ENCODE results near the gene COL7A1. TPM values are rescaled to one million over a fixed set of nuclear protein-coding genes. Genes with fewer than 3 reads are reported as not detected.

COL7A1 gene
- total RNA-seq, 1 donor from 2014 or later = 3.7 TPM

DNA sequence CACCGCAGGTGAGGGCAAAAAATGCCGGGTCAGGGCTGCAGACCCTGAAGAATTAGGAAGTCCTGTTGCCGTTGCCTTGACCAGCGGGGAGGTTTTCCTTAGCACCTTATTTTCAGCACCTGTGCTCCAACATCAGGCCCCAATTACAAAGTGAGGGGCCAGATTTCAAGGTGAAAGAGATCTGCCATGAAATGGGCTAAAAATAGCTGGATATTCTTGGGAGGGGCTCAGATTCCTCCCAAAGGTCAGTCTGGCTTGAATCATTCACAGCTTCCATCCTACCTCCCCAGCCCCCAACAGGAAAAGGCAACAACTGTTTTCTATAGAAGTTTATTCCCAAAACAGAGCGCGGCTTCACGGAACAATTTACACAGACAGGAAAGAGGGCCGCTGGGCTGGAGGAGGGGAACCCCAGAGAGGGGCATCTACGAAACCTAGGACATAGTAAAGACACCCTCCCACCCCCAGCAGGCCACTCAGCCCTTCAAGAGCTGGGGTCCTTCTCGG lies 41.1 kb upstream of the COL7A1 start:
- H3K27ac ChIP-seq = peak overlapping the region; percentile 75
- DNase-seq = no peak
- H3K4me3 ChIP-seq = peak overlapping the region; percentile 98
- ATAC-seq = no peak
- H3K9me3 ChIP-seq = no peaks in the 10 kb centered on the region
- H3K4me1 ChIP-seq = peaks cover 18% of the 10 kb centered on the region
- H3K36me3 ChIP-seq = no peaks in the 10 kb centered on the region
- intact Hi-C loops (cut with DNase I) = no loop called here
- H3K27me3 ChIP-seq = no peaks in the 10 kb centered on the region
- TF ChIP-seq, protein P1, sequence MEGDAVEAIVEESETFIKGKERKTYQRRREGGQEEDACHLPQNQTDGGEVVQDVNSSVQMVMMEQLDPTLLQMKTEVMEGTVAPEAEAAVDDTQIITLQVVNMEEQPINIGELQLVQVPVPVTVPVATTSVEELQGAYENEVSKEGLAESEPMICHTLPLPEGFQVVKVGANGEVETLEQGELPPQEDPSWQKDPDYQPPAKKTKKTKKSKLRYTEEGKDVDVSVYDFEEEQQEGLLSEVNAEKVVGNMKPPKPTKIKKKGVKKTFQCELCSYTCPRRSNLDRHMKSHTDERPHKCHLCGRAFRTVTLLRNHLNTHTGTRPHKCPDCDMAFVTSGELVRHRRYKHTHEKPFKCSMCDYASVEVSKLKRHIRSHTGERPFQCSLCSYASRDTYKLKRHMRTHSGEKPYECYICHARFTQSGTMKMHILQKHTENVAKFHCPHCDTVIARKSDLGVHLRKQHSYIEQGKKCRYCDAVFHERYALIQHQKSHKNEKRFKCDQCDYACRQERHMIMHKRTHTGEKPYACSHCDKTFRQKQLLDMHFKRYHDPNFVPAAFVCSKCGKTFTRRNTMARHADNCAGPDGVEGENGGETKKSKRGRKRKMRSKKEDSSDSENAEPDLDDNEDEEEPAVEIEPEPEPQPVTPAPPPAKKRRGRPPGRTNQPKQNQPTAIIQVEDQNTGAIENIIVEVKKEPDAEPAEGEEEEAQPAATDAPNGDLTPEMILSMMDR (IDR thresholded peaks at IDR 0.05) = no peak

DNA sequence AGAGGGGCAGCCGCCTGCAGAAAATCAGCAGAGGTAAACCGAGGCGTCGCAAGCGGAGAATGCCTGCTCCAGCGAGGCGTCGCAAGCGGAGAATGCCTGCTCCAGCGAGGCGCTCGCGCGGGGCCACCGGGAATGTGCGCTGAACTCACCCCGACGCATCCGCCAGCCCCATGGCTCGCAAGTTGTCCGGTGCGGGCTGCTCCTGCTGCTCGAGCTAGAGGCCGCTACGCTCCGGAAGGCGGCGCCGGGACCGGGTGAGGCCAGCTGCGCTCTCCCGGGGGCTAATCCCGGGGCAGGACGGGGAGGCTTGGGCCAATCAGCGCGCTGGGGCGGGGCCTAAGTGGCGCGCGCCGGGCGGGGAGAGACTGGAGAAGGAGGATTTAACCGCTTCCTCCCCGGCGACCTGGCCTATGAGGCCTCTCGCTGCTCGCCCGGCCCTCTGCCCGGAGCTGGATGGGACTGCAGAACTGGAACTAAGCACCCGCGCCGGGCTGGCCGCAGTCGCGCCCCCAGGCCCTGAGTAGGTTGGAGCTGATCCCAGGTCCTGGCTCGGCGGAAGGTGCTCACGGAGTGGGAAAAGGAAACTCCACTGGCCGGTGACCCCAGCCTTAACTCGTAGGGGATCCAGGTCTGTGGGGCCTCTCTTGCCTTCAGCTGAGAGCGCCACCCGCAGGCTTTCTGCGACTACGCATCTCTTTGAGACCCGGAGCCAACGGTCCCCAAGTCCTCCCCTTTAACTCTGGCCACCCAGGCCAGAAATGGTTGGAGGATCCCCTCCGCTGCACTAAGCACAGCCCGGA lies 40.3 kb upstream of the COL7A1 start, which contains the start of gene SLC26A6:
TSS of gene SLC26A6 (minus strand) at position 240 of the 800 bp plus-strand sequence. CDS start at position 172, 68 bp downstream.
- peak; percentile 97 for ATAC-seq
- peak; percentile 99 for DNase-seq
- Histone ChIP-seq H3K4me1 (peaks cover 18% of the 10 kb centered on the region), H3K9me3 (no peaks in the 10 kb centered on the region), H3K4me3 (peak within 1 kb of the TSS; percentile 98), H3K36me3 (no peaks in the 10 kb centered on the region), H3K27me3 (no peaks in the 10 kb centered on the region), H3K27ac (peak within 1 kb of the TSS; percentile 75)
- TF ChIP-seq, protein P1 (IDR thresholded peaks at IDR 0.05) = peak; percentile 45
- intact Hi-C loops (cut with DNase I) = no loop called here

DNA sequence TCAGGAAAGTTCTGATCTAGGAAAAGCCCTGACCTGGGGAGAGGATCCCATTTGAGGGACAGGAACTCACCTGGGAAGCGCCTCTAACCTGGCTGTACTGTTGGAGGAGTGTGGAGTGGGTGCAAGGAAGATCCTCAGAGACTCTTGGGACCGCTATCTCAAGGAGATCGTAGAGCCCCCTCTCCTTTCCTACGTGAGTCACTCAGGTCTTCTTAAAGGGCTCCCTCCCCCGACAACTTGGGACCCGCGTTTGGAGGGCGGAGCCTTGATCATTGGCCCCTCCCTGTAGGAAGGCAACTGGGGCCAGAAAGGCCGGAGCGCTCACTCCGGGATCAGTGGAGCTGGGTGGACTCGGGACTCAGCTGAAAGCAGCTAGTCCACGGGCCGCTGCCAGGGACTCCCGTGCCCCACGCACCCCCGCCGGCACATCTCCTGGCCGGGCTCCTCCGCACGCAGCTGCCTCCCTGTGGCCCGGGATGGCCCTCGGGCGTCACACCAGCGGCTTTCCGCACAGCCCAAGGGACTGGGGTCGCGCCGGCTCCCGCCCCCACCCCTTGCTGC lies 39.6 kb upstream of the COL7A1 start:
- H3K9me3 ChIP-seq = no peaks in the 10 kb centered on the region
- H3K27me3 ChIP-seq = no peaks in the 10 kb centered on the region
- H3K36me3 ChIP-seq = peaks cover 4% of the 10 kb centered on the region
- peak overlapping the region; percentile 98 for H3K4me3 ChIP-seq
- H3K27ac ChIP-seq = peak overlapping the region; percentile 70
- H3K4me1 ChIP-seq = peaks cover 18% of the 10 kb centered on the region
- DNase-seq = peak; percentile 78
- peak; percentile 46 for ATAC-seq
- intact Hi-C loops (cut with DNase I) = no loop called here
- TF ChIP-seq, protein P1 (IDR thresholded peaks at IDR 0.05) = no peak

DNA sequence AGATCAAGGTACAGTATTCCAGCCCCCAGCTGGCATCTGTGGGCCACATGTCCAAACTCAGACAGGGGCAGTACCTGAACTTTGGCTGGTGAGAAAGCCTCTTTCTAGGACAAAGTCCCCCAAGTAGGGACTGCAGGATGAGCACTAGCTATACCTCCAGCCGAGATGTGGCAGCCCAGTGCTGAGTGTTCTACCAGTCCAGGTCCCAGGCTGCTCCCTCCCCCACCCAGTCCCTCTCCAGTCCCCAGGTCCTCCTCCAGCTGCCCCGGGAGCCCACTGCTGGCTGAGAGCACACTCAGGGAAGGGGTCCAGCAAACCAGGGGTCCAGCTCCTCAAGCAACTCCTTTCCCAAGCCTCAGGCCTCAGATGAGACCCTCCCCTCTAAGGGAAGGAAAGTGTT lies 38.6 kb upstream of the COL7A1 start:
- H3K27ac ChIP-seq = no peak overlapping the region

DNA sequence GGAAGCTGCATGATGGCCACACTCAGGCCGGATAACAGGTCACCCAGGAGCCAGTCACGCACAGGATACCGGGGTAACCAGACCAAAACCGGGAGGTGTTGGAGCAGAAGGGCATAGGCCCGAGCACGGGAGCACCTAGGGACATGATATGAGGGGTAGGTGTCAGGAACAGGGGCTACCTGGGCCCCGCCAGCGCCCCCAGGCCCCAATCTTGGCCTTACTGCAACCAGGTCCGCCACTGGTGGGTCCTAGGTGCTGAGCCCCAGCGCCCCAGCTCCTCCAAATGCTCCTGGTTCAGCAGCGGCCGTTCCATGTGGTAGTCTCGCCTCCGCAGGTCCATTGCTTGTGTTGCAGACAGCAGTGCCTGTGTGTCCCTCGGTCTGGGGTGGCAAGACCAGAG lies 38.1 kb upstream of the COL7A1 start:
- peaks cover 7% of the 10 kb centered on the region for H3K36me3 ChIP-seq
- H3K27me3 ChIP-seq = no peaks in the 10 kb centered on the region
- H3K4me1 ChIP-seq = peaks cover 18% of the 10 kb centered on the region
- intact Hi-C loops (cut with DNase I) = no loop called here
- no peak overlapping the region for H3K27ac ChIP-seq
- no peak overlapping the region for H3K4me3 ChIP-seq
- no peaks in the 10 kb centered on the region for H3K9me3 ChIP-seq
- TF ChIP-seq, protein P1 (IDR thresholded peaks at IDR 0.05) = no peak
- DNase-seq (no peak), ATAC-seq (no peak)

More for the DNA sequence above, 38.6 kb upstream of the COL7A1 start:
- no peak overlapping the region for H3K4me3 ChIP-seq
- ATAC-seq (no peak), DNase-seq (no peak)
- peaks cover 18% of the 10 kb centered on the region for H3K4me1 ChIP-seq
- H3K27me3 ChIP-seq = no peaks in the 10 kb centered on the region
- H3K9me3 ChIP-seq = no peaks in the 10 kb centered on the region
- TF ChIP-seq, protein P1 (IDR thresholded peaks at IDR 0.05) = no peak
- intact Hi-C loops (cut with DNase I) = no loop called here
- peaks cover 7% of the 10 kb centered on the region for H3K36me3 ChIP-seq
